ENCODE results near the gene ESPN.

GRCh38 chr1:6473974-6474814, 49.6 kb downstream of the ESPN start:
- no peak for TF ChIP-seq CTCF (IDR thresholded peaks at IDR 0.05)
- TF ChIP-seq POLR2A (IDR thresholded peaks at IDR 0.05): no peak
- TF ChIP-seq EP300 (IDR thresholded peaks at IDR 0.05): no peak
